HG02973 (cell line): Measurements from ENCODE around the gene PPFIBP1.

ENCODE experiments used
- ATAC-seq: cut with Tn5 transposase; IDR thresholded peaks from one replicate; pipeline ENCODE4 v1.9.1; 2021; ENCODE audit warnings: moderate library complexity; ENCODE audit not compliant: unreplicated experiment

Gene PPFIBP1

GRCh38 chr12:27523642-27524493 lies at the start of gene PPFIBP1:
Gene PPFIBP1 (plus strand): TSS chr12:27524206. CDS start chr12:27633397, 109,191 bp downstream.
- ATAC-seq = peak; percentile 95

DNA sequence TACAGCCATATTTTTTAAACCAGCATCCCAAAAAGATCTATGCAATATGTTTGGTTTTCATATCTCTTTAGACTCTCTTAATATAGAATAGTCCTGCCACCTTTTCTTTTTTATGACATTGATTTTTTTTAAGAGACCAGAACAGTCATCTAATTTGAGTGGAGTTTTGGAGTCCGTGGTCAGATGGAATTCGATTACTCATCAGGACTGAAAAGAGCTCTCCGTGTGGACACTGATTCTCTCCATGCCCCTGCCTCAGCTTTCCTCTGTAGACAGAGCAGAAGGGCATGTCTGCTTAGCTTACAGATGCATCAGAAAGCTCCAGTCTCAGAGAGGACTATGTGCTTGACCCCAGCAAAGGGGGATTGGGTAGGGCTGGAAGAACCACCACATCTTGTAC lies 49.7 kb upstream of the PPFIBP1 start:
- ATAC-seq = no peak

- no peak for ATAC-seq
Observed at GRCh38 chr12:27477049-27477448, 47.0 kb upstream of the PPFIBP1 start.

GRCh38 chr12:27478949-27479348 lies 45.1 kb upstream of the PPFIBP1 start:
- no peak for ATAC-seq

DNA sequence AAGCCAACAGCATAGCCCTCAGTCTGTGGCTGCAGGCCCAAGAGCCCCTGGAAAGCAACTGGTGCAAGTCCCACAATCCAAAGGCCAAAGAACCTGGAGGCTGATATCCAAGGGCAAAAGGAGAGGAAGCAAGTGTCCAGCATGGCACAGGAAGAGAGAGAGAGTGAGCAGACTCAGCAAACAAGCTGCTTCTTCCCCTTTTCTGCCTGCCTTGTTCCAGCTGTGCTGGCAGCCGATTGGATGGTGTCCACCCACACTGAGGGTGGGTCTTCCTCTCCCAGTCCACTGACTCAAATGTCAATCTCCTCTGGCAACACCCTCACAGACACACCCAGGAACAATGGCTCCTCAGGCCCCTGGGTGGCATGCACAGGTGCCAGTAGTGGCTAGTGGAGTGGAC lies 44.0 kb upstream of the PPFIBP1 start:
- ATAC-seq = no peak

DNA sequence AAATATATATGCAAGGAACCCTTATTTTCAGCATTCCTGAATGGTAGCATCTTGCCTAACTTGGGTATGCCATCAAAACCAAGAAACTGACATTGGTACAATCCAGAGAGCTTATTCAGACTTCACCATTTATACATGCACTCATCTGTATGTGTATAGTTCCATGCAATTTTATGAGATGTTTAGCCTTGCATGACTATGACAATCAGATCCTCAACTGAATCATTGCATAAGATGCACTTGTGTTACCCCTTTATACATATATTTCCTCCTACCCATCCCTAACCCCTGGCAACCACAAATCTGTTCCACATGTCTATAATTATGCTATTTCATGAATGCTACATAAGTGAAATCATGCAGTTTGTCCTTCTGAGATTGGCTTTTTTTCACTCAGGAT lies 37.0 kb upstream of the PPFIBP1 start:
- ATAC-seq = no peak

DNA sequence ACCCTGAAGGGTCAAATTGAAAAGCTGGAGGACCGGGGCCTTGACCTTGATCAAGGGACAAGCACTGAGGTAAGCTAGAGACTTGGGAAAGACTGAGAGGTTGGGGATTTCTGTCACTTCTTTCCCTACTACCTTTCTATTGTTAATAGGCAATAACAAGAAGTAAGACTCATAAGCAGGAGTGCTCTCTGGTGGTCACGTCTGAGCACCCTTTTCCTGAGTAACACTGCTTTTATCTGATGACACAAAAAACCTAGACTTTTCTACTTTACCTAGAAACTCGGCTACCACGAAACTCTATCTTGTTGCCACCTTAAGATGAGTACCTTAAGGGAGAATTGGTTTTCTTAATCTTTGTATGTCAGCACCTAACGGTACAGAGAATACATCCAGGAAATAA lies 35.5 kb upstream of the PPFIBP1 start:
- no peak for ATAC-seq

DNA sequence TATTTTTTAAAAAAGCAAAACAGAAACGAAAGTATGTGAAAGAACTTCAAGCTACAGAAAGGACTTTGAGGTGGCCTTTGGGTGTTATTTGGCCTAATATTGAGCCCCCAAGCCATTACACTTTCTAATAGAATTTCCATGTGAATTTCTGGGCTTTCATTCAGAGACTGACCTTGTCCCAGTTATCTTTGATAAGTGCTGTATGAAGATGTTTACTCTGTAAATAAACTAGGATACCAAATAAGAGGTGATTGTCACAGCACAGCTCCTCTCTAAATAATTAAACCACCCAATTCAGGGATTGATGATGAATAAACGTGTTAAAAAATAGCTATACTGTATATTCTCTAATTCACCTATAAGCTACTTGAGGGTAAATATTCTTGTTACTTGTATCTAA lies 32.8 kb upstream of the PPFIBP1 start:
- ATAC-seq = no peak

DNA sequence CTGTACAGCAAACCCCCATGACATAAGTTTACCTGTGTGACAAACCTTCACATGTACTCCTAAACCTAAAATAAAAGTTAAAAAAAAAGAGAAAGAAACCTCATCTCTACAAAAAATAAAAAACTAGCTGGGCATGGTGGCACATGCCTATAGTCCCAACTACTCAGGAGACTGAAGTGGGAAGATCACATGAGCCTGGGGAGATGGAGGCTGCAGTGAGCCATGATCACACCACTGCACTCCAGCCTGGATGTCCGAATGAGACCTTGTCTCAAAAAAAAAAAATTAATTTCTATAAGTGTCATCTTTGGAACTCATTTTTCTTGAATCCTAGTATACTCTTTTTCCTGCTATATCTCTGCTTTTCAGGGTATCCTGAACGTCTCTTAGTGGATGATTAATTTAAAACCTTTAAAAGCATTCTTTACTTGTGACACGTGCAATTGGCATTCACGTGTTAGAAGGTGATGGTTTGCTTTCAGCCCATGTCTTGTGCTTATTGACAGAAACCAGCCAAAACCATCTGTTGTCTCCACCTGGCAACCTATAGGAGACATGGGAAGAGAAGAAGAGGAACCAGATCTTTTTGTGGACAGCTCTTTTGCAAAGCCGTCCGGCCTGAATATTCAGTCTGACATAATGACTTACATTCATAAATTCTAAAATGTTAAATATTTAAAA lies 30.6 kb upstream of the PPFIBP1 start:
- ATAC-seq = no peak

DNA sequence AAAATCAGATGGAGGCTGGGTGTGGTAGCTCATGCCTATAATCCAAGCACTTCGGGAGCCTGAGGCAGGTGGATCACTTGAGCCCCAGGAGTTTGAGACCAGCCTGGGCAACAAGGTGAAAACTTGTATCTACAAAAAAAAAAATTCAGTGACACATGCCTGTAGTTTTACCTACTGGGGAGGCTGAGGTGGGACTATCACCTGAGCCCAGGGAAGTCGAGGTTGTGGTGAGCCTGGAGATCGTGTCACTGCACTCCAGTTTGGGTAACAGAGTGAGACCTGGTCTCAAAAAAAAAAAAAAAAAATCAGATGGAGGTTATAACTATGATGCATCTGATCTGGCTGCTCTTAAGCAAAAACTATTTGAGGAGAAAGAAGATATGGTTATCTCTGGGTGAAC lies 26.6 kb upstream of the PPFIBP1 start:
- ATAC-seq = no peak

GRCh38 chr12:27498149-27498548 lies 25.9 kb upstream of the PPFIBP1 start:
- peak; percentile 70 for ATAC-seq

DNA sequence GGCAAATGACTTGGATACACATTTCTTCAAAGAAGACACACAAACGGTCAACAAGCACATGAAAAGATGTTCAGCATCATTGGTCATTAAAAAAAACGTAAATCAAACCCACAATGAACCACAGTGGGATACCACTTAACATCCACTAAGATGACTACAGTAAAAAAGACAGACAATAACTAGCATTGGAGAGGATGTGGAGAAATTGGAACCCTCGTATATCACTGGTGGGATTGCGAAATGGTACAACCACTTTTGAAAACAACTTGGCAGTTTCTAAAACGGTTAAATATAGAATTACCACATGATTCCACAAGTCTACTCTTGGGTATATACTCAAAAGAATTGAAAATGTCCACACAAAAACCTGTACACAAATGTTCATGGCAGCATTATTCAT lies 25.2 kb upstream of the PPFIBP1 start:
- no peak for ATAC-seq

GRCh38 chr12:27499377-27499776 lies 24.6 kb upstream of the PPFIBP1 start:
- ATAC-seq = no peak

DNA sequence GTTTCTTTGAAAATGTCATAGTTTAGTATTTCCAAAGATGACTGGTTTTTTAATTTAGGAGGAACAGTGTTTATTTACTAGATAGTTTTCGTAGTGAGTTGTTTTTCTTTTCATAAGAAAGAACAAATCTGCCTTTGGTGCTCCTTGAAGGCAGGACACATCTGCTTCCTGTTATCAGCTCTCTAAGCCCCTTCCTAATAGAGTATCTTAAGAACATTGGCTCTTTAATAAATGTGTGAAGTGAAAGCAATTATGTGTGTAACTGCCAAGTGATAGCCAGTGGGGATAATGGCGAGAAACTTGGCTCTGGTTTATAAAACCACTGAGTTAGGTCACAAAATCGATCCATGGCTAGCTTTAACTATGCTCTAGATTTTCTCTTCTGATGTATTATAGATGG lies 23.5 kb upstream of the PPFIBP1 start:
- no peak for ATAC-seq

DNA sequence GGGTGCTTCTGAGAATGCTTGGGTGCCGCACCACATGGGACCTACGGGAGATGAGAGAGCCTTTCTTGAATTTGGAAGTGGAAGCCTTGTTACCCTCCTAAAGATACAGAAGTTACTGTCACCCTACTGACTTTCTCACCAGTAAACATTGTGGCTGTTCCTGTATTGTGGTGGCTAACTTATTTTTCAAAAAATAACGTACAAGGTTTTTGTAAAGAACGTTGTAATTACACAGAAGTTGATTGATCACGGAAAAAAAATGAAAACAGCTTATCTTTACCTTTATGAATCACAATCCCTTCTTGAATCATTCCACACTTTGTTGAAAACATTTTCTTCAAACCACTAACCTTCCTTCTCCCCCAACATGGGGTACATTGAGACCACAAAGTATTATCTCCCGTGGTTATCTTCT lies 22.0 kb upstream of the PPFIBP1 start:
- ATAC-seq = no peak

DNA sequence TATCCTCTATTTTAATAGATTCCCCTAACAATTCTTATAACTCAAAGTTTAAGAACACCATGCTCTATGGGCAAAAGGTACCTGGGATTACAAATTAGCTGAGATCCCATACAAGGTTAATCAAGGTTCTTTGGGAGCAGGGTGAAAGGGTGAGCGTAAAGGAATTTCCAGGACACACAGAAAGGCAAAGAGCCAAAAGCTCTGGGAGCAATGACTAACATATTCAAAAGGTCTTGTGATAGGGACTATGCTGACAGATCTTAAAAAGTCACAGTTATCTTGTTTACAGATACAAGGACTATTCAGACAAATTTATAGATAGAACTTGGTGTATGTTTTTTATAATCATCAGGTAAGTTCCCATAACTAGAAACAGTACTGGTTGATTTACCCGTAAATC lies 19.5 kb upstream of the PPFIBP1 start:
- no peak for ATAC-seq

GRCh38 chr12:27505109-27505508 lies 18.9 kb upstream of the PPFIBP1 start:
- no peak for ATAC-seq

DNA sequence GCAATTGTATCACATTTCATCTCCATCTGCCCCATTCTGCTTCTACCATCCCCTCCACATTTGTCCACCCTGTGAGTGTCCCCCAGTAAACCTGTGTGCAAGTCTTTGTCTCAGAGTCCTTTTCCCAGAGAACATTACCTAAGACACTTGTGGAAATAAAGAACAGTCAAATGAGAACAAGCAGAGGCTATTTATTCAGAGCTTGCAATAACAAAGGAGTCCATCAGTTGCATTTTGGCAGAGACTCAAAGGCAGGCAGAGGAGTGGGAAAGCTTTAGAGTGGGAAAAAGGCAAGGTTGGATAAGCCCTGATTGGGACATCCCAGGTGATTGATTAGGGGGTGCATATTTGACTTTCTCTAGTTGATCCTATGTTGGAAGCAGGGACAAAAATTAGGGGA lies 18.2 kb upstream of the PPFIBP1 start:
- no peak for ATAC-seq

GRCh38 chr12:27506645-27507189 lies 17.3 kb upstream of the PPFIBP1 start:
- no peak for ATAC-seq

GRCh38 chr12:27508736-27509431 lies 15.1 kb upstream of the PPFIBP1 start:
- no peak for ATAC-seq

GRCh38 chr12:27511031-27511722 lies 12.8 kb upstream of the PPFIBP1 start:
- ATAC-seq = no peak
